Measurements from ENCODE around the gene HDAC5.
A peak's percentile ranks its signal among the peaks of the same experiment; 100 is the strongest.

The HDAC5 gene

DNA sequence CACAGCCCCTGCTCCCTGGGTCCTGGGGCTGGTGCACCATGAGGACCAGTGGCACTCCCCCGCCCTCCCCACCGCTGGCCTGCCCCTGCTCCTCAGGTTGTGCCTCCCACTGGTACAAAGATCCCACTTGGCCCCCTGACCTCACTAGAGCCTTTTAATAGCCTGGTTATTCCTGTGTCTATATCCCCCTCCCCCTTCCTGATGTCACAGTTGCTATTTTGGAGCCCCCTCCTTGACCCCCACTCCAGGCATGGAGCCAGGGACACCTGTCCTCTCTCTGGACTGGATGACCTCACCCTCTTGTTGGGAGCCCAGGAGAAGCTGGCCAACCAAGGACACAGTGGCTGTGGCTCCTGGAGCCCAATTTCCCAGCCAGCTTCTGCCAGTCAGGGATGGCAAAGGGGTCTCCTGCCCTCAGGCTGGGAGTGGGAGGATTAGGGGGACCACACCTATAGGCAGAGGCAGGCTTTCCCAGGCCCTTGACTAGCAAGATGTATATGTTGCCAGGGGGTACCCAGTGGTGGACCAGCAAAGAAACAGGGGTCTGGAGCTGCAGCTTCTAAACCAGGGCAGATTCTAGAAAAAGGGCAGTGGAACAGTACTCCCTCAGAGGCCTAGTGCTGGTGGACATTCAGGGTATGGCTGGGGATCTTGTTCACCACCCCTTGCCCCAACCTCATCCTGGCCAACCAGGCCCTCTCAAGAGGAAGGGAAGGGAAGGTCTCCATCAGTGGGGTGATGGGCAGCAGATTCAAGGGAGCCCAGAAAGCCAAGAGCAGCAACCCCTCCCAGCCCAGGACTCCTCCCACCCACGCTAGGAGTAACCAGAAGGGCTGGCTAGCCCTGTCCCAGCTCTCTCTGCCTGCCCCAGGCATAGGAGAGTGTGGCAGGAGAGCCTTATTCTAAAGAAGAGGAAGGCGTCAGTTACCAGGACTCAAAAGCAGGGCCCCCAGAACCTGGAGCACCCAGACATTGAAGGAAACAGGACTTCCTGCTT lies 10.9 kb downstream of the HDAC5 start:
- Histone ChIP-seq H3K23ac (ENCODE audit: low read depth, low read length, poor library complexity) (peak overlapping the region; percentile 37), H4K8ac (ENCODE audit: low read depth, low read length) (no peak overlapping the region), H3K14ac (ENCODE audit: low read length) (no peak overlapping the region), H4K91ac (ENCODE audit: low read depth, low read length, poor library complexity) (no peak overlapping the region), H2BK15ac (ENCODE audit: low read length) (no peak overlapping the region), H2AFZ (ENCODE audit: low read length) (no peak overlapping the region), H3K18ac (ENCODE audit: low read length) (no peak overlapping the region), H3K4ac (ENCODE audit: low read length) (no peak overlapping the region), H2BK12ac (ENCODE audit: low read length) (no peak overlapping the region), H3K4me1 (ENCODE audit: control insufficient read depth in 2 of 2, insufficient read depth in 1 of 2, low read depth in 1 of 2, low read length in 2 of 2) (peaks cover 18 to 22% of the 10 kb centered on the region in 2 donors), H3K4me3 (ENCODE audit: low read length in 2 of 2) (no peak overlapping the region), H3K9ac (ENCODE audit: low read depth, low read length, poor library complexity) (no peak overlapping the region), H3K27me3 (ENCODE audit: control insufficient read depth in 3 of 3, insufficient read depth in 3 of 3, low read depth in 1 of 3, low read length in 3 of 3) (no peaks in the 10 kb centered on the region), H2AK5ac (ENCODE audit: low read depth, low read length) (no peak overlapping the region), H3K9me3 (replicated peaks in 1 of 2; ENCODE audit: control insufficient read depth in 2 of 2, insufficient read depth in 1 of 2, low read depth in 1 of 2, low read length in 2 of 2) (no peaks in the 10 kb centered on the region), H3K36me3 (replicated peaks in 1 of 2; ENCODE audit: control insufficient read depth in 2 of 2, insufficient read depth in 2 of 2, low read length in 2 of 2) (peaks cover 0 to 11% of the 10 kb centered on the region in 2 donors), H3K79me1 (ENCODE audit: low read depth, low read length) (peaks cover 8% of the 10 kb centered on the region), H3K4me2 (ENCODE audit: insufficient read depth, low read length, poor library complexity, severe bottlenecking) (no peak overlapping the region), H2BK5ac (ENCODE audit: low read length) (no peak overlapping the region), H3K27ac (replicated peaks; ENCODE audit: low read length) (no peak overlapping the region), H2BK120ac (ENCODE audit: low read depth, low read length) (no peak overlapping the region)
- DNase-seq (ENCODE audit: low spot score): no peak
- WGBS, 2 donors (ENCODE audit: extremely low coverage in 2 of 2, insufficient read length in 2 of 2, insufficient replicate concordance in 1 of 2): no CpG with 5 or more reads among the region's 4 CpGs

DNA sequence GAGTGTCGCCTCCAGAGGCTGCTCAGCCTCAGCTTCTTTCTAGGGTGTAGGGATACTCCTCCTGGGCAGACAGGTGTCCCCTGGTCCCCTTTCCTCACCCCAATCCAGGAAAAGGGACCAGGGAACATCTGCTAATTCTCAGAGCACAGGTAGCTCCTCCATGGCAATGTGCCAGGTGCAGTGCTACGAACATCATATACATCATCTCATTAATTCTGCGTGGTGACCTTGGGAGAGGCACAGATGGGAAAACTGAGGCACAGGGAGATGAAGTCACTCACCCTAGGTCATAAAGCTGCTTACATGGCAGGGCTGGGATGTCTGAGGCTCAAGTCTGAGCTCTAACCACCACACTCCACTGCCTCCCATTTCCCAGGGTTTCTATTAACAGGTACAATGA lies 11.7 kb downstream of the HDAC5 start:
- H2BK120ac ChIP-seq (ENCODE audit: low read depth, low read length): no peak overlapping the region
- H3K4me3 ChIP-seq (ENCODE audit: low read length in 2 of 2): no peak overlapping the region
- no peak for DNase-seq (ENCODE audit: low spot score)
- H3K4me1 ChIP-seq (ENCODE audit: control insufficient read depth in 2 of 2, insufficient read depth in 1 of 2, low read depth in 1 of 2, low read length in 2 of 2): peaks cover 18 to 22% of the 10 kb centered on the region in 2 donors
- H2AFZ ChIP-seq (ENCODE audit: low read length): no peak overlapping the region
- H2BK12ac ChIP-seq (ENCODE audit: low read length): no peak overlapping the region
- peaks cover 0 to 6% of the 10 kb centered on the region in 2 donors for H3K36me3 ChIP-seq (replicated peaks in 1 of 2; ENCODE audit: control insufficient read depth in 2 of 2, insufficient read depth in 2 of 2, low read length in 2 of 2)
- no peak overlapping the region for H3K27ac ChIP-seq (replicated peaks; ENCODE audit: low read length)
- no CpG with 5 or more reads among the region's 3 CpGs for WGBS, 2 donors (ENCODE audit: extremely low coverage in 2 of 2, insufficient read length in 2 of 2, insufficient replicate concordance in 1 of 2)
- no peak overlapping the region for H4K8ac ChIP-seq (ENCODE audit: low read depth, low read length)
- no peak overlapping the region for H3K18ac ChIP-seq (ENCODE audit: low read length)
- no peak overlapping the region for H3K23ac ChIP-seq (ENCODE audit: low read depth, low read length, poor library complexity)
- H3K4ac ChIP-seq (ENCODE audit: low read length): no peak overlapping the region
- H3K4me2 ChIP-seq (ENCODE audit: insufficient read depth, low read length, poor library complexity, severe bottlenecking): no peak overlapping the region
- no peak overlapping the region for H2BK15ac ChIP-seq (ENCODE audit: low read length)
- H3K79me1 ChIP-seq (ENCODE audit: low read depth, low read length): peaks cover 8% of the 10 kb centered on the region
- H3K14ac ChIP-seq (ENCODE audit: low read length): no peak overlapping the region
- no peak overlapping the region for H4K91ac ChIP-seq (ENCODE audit: low read depth, low read length, poor library complexity)
- H3K9ac ChIP-seq (ENCODE audit: low read depth, low read length, poor library complexity): no peak overlapping the region
- H3K27me3 ChIP-seq (ENCODE audit: control insufficient read depth in 3 of 3, insufficient read depth in 3 of 3, low read depth in 1 of 3, low read length in 3 of 3): no peaks in the 10 kb centered on the region
- H2BK5ac ChIP-seq (ENCODE audit: low read length): no peak overlapping the region
- no peak overlapping the region for H2AK5ac ChIP-seq (ENCODE audit: low read depth, low read length)
- no peaks in the 10 kb centered on the region for H3K9me3 ChIP-seq (replicated peaks in 1 of 2; ENCODE audit: control insufficient read depth in 2 of 2, insufficient read depth in 1 of 2, low read depth in 1 of 2, low read length in 2 of 2)

GRCh38 chr17:44110823-44111633 lies 12.4 kb downstream of the HDAC5 start:
- Histone ChIP-seq H2BK15ac (ENCODE audit: low read length) (no peak overlapping the region), H2BK5ac (ENCODE audit: low read length) (no peak overlapping the region), H2BK12ac (ENCODE audit: low read length) (no peak overlapping the region), H3K14ac (ENCODE audit: low read length) (peak overlapping the region; percentile 39), H3K27me3 (ENCODE audit: control insufficient read depth in 3 of 3, insufficient read depth in 3 of 3, low read depth in 1 of 3, low read length in 3 of 3) (no peaks in the 10 kb centered on the region), H3K36me3 (replicated peaks in 1 of 2; ENCODE audit: control insufficient read depth in 2 of 2, insufficient read depth in 2 of 2, low read length in 2 of 2) (peaks cover 0 to 3% of the 10 kb centered on the region in 2 donors), H2AFZ (ENCODE audit: low read length) (peak overlapping the region; percentile 43), H3K4me1 (ENCODE audit: control insufficient read depth in 2 of 2, insufficient read depth in 1 of 2, low read depth in 1 of 2, low read length in 2 of 2) (peaks cover 20 to 22% of the 10 kb centered on the region in 2 donors), H2BK120ac (ENCODE audit: low read depth, low read length) (no peak overlapping the region), H3K27ac (replicated peaks; ENCODE audit: low read length) (no peak overlapping the region), H3K4ac (ENCODE audit: low read length) (no peak overlapping the region), H2AK5ac (ENCODE audit: low read depth, low read length) (peak overlapping the region; percentile 91), H3K4me3 (ENCODE audit: low read length in 2 of 2) (peak overlapping the region in 1 of 2 donors; percentile 29), H4K91ac (ENCODE audit: low read depth, low read length, poor library complexity) (no peak overlapping the region), H3K9me3 (replicated peaks in 1 of 2; ENCODE audit: control insufficient read depth in 2 of 2, insufficient read depth in 1 of 2, low read depth in 1 of 2, low read length in 2 of 2) (no peaks in the 10 kb centered on the region), H3K4me2 (ENCODE audit: insufficient read depth, low read length, poor library complexity, severe bottlenecking) (peak overlapping the region; percentile 21), H4K8ac (ENCODE audit: low read depth, low read length) (peak overlapping the region; percentile 84), H3K79me1 (ENCODE audit: low read depth, low read length) (peaks cover 7% of the 10 kb centered on the region), H3K9ac (ENCODE audit: low read depth, low read length, poor library complexity) (peak overlapping the region; percentile 90), H3K18ac (ENCODE audit: low read length) (peak overlapping the region; percentile 89), H3K23ac (ENCODE audit: low read depth, low read length, poor library complexity) (peak overlapping the region; percentile 53)
- WGBS, 2 donors (ENCODE audit: extremely low coverage in 2 of 2, insufficient read length in 2 of 2, insufficient replicate concordance in 1 of 2): no CpG with 5 or more reads among the region's 28 CpGs
- DNase-seq (ENCODE audit: low spot score): no peak
